ENCODE data around the gene DOK5. TPM values are rescaled to one million over a fixed set of nuclear protein-coding genes. Genes with fewer than 3 reads are reported as not detected.
A peak's percentile ranks its signal among the peaks of the same experiment; 100 is the strongest.

The DOK5 gene
- total RNA-seq (10 to 100 TPM; 11.7 to 25.5 (median 14.5) TPM), polyA plus RNA-seq (10 to 100 TPM in 1 of 3 donors, 1 to 10 TPM in 2; 7.4 to 13.3 (median 9.1) TPM)
- long read RNA-seq, donor 1, transcript DOK5-201 (8 exons, 1,963 nt), result major isoform, 16 of 19 reads
- long read RNA-seq, donor 1, partial matches to known transcripts, result 1 of 19 reads
- long read RNA-seq, donor 1, other reads (novel, unspliced or antisense), result 2 of 19 reads
- long read RNA-seq, donor 2, transcript DOK5-201 (8 exons, 1,963 nt), result major isoform, 59 of 83 reads
- long read RNA-seq, donor 2, transcript DOK5-204 (2 exons, 742 nt), result minor isoform, 6 of 83 reads
- long read RNA-seq, donor 2, partial matches to known transcripts, result 11 of 83 reads
- long read RNA-seq, donor 2, other reads (novel, unspliced or antisense), result 7 of 83 reads

DNA sequence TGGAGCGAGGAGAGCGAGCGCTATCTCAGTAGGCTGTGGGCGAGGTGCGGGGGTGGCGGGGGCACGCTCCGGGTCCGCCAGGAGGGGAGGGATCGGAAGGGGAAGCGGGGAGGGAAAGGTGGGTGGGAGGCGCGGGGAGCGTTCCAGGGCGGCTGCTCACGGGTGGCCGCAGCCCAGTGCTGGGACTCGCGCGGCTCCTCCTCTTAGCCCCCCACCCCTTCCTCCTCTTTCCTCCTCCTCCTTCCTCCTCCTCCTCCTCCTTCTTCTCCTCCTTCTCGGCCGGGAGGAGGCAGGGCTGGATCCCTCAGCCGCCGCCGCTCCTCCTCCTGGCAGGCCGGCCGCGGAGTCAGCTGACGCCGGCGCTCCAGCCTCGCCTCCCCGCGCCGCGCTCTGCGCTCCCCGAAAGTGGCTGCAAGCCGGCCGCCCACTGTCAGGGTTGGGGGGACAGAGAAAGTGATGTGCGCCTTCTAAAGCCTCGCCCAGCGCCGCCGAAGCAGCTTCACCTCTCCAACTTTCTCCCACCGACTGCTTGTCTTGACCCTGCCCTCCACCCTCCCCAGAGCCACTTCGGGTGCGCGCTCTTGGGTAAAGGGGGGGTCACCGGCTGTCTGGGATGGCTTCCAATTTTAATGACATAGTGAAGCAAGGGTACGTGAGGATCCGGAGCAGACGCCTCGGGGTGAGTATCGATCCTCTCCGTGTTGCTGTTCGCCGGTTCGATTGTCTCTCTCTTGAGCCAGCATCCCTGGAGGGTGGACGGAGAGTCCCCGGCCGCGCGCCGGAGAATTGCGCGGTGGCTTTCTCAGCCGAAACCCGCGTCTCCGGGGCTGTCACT lies at the start of gene DOK5:
Gene DOK5 (plus strand): TSS at position 260 of the 835 bp plus-strand sequence. CDS start 354 bp downstream, at position 614.
- TF ChIP-seq, protein P1, sequence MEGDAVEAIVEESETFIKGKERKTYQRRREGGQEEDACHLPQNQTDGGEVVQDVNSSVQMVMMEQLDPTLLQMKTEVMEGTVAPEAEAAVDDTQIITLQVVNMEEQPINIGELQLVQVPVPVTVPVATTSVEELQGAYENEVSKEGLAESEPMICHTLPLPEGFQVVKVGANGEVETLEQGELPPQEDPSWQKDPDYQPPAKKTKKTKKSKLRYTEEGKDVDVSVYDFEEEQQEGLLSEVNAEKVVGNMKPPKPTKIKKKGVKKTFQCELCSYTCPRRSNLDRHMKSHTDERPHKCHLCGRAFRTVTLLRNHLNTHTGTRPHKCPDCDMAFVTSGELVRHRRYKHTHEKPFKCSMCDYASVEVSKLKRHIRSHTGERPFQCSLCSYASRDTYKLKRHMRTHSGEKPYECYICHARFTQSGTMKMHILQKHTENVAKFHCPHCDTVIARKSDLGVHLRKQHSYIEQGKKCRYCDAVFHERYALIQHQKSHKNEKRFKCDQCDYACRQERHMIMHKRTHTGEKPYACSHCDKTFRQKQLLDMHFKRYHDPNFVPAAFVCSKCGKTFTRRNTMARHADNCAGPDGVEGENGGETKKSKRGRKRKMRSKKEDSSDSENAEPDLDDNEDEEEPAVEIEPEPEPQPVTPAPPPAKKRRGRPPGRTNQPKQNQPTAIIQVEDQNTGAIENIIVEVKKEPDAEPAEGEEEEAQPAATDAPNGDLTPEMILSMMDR (IDR thresholded peaks at IDR 0.05), result no peak
- peak; percentile 53 to 72 for DNase-seq
- no peaks in the 10 kb centered on the region for H3K9me3 ChIP-seq
- H3K4me3 ChIP-seq, result peak within 1 kb of the TSS; percentile 79
- H3K27me3 ChIP-seq (ENCODE audit: insufficient read depth in 3 of 3, low read length in 2 of 3), result no peaks in the 10 kb centered on the region
- no peaks in the 10 kb centered on the region for H3K36me3 ChIP-seq (ENCODE audit: insufficient read depth in 1 of 2, low read depth in 1 of 2)
- intact Hi-C loops (cut with DNase I), result loop anchor here in 1 of 2 donors (5.0 to 10.0 kb wide), 2 partner anchors 142 to 251 kb away; no protein-coding TSS in a partner anchor
- peak; percentile 74 to 90 (median 84) for ATAC-seq
- WGBS, 3 donors, result 0% methylated on average over 43 to 71 of the region's 71 CpGs
- peaks cover 3% of the 10 kb centered on the region for H3K4me1 ChIP-seq
- peak within 1 kb of the TSS; percentile 81 for H3K27ac ChIP-seq

DNA sequence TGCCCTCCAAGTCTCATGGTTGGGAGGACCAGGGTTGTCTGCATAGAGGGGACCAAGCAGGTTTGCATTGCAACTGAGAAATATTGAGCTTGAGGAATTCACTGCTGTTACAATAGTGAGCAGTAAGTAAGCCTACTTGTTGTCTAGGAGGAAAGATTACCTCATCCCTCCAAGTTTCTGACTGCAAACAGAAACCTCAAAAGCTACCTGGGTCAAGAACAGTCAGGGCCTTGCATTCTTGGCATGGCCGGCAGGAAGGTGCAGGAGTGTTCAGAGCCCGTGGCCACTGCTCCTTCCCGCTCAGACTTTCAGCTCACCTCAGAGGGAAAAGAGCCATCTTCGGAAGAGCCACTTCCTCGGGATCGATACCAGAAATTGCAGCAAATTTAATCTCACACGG lies 46.0 kb upstream of the DOK5 start:
- WGBS, 3 donors, result 89 to 91% (median 89%) methylated on average over 7 of the region's 7 CpGs
- Histone ChIP-seq H3K4me1 (no peaks in the 10 kb centered on the region), H3K4me3 (no peak overlapping the region), H3K27me3 (ENCODE audit: insufficient read depth in 3 of 3, low read length in 2 of 3) (no peaks in the 10 kb centered on the region), H3K9me3 (peaks cover 1% of the 10 kb centered on the region), H3K27ac (no peak overlapping the region), H3K36me3 (ENCODE audit: insufficient read depth in 1 of 2, low read depth in 1 of 2) (no peaks in the 10 kb centered on the region)
- intact Hi-C loops (cut with DNase I), result no loop called here
- DNase-seq (no peak), ATAC-seq (no peak)
- TF ChIP-seq, protein P1 (IDR thresholded peaks at IDR 0.05), result no peak

DNA sequence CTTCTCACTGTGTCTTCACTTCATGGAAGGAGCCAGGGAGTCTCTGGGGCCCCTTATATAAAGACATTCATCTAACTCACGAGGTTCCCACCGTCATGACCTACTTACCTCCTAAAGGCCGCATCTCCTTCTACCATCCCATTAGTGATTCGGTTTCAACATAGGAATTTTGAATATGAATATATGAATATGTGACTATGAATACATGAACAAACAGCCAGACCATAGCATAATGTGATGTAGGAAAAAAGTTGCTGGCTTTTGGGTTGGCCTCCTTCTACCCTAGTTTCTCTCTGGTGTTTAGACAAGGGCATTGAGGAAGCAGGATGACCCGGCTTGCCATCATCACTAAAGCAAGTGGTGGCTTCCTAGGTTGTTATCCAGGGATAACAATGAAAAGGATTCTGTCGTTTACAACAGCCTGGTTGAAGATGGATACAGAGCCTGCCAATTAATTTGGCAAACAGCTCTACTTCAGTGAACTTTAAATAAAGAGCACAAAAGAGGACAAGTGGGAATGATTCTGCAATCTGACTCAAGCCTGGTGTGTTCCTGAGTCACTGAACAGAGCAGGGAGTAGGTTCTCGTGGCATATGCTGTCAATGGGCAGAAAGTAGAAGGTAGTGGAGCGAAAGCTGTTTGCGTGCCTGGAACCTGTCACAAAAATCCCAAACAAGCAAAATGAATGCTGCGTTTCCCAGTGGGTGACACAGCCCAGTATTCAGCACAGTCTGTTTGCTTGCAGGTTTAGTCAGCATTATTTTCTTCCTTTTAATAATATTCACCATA lies 44.0 kb upstream of the DOK5 start:
- ATAC-seq (no peak), DNase-seq (no peak)
- Histone ChIP-seq H3K9me3 (no peaks in the 10 kb centered on the region), H3K27me3 (ENCODE audit: insufficient read depth in 3 of 3, low read length in 2 of 3) (no peaks in the 10 kb centered on the region), H3K4me1 (no peaks in the 10 kb centered on the region), H3K27ac (no peak overlapping the region), H3K4me3 (no peak overlapping the region), H3K36me3 (ENCODE audit: insufficient read depth in 1 of 2, low read depth in 1 of 2) (no peaks in the 10 kb centered on the region)
- intact Hi-C loops (cut with DNase I), result no loop called here
- TF ChIP-seq, protein P1 (IDR thresholded peaks at IDR 0.05), result no peak
- WGBS, 3 donors, result 79 to 82% (median 79%) methylated on average over 10 of the region's 10 CpGs

DNA sequence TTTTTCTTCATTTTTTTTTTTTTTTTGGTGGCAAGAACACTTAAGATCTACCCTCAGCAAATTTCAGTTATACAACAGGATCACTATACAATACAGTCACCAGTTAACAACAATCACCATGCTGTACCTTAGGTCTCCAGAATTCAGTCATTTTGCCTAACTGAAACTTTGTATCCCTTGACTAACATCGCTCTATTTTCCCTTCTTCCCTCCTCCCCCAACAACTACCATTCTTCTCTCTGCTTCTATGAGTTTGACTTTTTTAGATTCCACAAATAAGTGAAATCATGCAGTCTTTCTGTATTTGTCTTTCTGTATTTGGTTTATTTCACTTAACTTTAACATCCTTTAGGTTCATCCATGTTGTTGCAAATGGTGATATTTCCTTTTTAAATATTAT lies 42.4 kb upstream of the DOK5 start:
- H3K4me3 ChIP-seq, result no peak overlapping the region
- intact Hi-C loops (cut with DNase I), result no loop called here
- no peak for ATAC-seq
- H3K27me3 ChIP-seq (ENCODE audit: insufficient read depth in 3 of 3, low read length in 2 of 3), result no peaks in the 10 kb centered on the region
- H3K27ac ChIP-seq, result no peak overlapping the region
- H3K4me1 ChIP-seq, result no peaks in the 10 kb centered on the region
- H3K9me3 ChIP-seq, result no peaks in the 10 kb centered on the region
- H3K36me3 ChIP-seq (ENCODE audit: insufficient read depth in 1 of 2, low read depth in 1 of 2), result no peaks in the 10 kb centered on the region
- no peak for DNase-seq
- 96 to 100% (median 100%) methylated on average over 1 of the region's 1 CpG for WGBS, 3 donors
- TF ChIP-seq, protein P1 (IDR thresholded peaks at IDR 0.05), result no peak
